NK-92 treated with Interleukin-12 subunit alpha and Interleukin-12 subunit beta, amount 100 ng/mL, for 24 hours (cell line): ENCODE measurements around the gene SHLD1.

Experiments used
- DNase-seq: peaks from one replicate; lab custom pipeline; 2025; lab: John Stamatoyannopoulos, UW

SHLD1 gene

DNA sequence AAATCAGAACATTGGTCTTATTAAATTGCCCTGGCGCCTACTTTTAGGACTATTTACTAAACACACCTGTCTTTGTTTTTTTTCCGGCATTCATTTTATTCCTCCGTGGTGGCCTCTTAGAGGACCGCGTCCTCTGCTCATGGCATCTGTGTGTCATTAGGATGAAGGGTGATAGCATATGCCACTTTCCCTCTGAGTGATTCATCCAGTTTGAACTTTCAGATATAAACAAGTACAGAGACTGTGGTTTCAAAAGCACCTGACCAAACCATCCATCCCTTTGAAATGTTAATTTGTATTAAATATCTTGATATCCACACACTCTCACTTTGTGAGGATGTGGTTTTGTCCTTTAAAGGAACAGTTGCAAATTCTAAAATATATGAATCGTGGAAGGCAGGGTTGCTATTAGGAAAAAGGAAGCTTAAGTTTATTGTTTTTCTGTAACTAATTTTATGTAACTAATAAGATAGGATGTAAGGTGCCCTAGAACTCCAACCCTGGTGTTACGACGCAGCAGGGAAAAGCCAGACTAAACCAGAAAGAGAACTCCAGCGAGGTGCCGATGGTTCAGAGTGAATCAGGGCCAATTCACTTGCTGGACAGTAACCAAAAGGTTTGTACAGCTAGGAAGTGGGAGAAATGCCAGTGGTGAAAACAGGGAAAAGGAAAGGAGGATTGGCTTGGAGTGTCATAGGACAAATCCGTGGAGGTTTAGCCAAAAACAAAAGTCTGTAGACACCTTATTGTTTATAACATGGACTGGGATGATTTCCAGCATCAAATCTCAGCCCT lies 98.7 kb downstream of the SHLD1 start:
- no peak for DNase-seq

DNA sequence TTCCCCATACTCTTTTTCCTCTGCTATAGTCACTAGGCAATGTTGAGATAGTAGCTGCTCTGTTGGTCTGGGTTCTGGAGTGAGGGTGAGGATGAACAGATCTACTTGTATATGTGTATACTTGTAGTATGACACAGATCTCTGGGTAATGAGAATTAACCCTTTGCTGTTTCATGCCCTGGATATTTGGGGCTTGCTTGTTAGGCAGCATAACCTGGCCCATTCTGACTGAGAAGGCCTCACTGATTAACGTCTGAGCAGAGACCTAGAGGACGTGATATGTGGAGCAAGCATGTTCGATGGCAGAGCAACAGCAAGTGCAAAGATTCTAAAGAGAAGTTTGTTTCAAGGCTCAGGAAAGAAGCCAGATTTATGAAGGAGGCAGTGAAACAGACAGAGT lies 105.7 kb downstream of the SHLD1 start:
- no peak for DNase-seq

DNA sequence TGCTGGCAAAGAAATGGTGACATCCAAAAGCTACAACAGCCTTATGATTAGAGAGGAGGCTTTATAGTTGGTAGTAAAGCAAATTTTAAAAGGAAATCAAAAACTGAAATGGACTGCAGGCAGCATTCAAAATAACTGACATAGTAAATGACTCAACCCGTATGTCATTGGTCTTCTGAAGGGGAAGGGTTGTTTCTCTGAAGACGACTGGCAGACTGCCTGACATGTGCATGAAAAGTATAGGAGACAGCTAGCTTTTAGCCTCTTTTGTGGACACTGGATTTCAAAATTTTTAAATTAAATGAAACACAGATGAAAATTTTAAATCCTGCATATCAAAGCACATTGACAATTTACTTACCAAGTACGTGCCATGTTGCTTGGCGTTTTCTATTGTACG lies 109.4 kb downstream of the SHLD1 start:
- DNase-seq: no peak

DNA sequence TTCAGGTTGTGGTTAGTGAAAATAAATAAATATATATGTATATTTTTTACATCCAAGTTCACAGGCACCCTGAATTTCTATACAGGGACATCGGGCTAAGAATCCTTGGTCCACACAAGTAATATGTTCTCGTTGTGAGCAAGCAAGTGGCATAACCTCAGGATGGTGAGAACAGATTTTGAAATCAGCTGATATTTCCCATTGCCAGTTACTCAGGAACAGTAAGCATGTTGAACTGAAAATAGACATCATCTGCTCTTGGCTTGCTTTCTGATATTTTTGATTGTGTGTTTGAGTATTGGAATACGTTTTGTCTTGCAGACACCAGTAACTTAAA lies 112.5 kb downstream of the SHLD1 start:
- DNase-seq: no peak

DNA sequence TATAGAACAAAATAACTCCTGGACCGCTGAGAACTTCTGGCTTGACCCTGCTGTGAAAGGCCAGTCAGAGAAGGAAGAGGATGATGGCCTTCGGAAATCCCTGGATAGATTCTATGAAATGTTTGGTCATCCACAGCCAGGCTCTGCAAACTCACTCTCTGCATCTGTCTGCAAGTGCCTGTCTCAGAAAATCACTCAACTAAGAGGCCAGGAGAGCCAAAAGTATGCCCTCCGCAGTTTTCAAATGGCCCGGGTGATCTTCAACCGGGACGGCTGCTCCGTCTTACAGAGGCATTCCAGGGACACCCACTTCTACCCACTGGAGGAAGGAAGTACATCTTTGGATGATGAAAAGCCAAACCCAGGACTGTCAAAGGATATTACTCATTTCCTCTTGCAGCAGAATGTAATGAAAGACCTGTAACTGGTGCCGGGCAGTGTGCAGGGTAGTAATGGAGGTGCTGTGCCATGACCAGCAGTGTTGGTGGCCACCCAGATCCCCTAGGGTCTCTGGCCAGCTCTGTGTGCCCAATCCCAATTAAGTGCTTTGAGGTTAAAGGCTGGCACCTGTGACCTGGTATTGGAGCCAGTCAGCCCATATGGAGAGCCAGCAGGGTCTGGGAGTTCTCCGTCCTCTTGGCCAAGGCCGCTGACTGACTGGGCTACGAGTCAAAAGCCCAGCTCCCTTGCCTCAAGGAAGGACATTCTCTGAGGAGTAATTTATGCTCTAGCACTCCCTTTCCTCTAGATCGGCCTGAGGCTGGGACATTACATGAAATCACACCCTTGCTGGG lies 113.0 kb downstream of the SHLD1 start:
- DNase-seq: peak; percentile 6

DNA sequence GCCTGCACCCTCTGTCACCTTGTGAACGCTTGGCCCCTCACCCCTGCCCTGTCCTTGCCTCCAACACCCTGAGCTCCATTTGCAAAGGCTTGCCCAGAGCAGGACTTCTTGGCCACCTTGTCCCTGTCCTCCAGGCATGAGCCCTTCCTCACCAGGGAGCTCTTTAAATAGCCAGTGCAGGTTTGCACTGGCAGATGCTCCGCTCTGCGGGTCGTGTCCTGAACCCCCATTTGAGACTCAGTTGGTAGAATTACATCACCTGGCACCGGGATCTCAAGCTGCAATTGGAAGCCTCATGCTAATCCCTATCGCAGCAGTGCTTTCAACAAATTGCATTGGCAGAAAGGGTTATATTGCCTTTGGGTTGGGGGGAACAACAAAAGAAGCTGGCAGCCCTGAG lies 114.2 kb downstream of the SHLD1 start:
- no peak for DNase-seq

DNA sequence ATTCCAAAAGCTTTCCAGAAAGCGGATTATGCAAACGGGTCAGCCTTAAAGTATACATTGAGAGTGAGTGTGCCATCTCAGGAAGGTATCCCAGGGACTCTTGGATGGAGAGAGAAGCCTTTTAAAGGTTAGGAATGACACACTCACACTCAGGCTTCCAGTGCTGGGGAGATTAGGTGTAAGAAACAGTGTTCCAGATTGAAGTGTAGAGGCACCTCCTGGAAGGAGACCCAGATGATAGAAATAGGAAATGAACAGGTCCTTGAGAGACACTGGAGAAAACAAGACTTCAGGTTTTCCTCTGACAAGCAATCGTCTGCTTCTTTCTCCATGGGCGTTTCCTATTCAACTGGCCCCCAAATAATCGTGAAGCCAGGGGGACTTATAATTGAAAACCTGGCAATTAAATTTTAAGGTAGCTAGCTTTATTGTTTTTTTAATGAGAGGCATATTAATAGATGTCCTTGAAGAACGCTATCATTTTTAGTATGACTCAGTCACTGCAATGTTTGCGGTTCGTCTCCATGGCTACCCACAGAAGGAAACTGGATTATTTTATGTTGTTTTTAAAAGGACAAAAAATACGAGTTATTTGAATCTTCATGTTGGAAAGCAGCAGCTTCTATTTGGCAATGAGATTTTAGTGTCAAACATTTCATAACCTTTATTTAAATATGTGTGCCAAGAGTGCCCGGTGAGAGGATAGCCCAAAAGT lies 114.8 kb downstream of the SHLD1 start:
- DNase-seq: no peak

DNA sequence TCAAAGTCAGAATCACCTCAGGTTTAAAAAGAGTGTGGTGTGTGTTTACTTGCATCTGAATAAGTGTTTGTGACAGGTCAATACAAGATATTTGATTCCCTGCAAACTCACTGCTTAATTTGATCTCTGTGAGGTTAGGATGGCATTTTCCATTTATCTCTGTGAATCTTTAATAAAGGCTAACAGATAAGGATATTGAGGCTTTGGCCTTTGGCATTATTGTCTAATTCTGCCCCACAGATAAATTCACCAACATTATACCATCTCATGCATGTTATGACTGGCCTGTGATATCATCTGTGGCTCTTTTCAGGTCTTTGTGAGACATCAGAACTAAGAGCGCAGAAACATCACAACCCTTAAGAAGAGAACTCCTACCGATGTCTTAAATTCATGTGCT lies 115.4 kb downstream of the SHLD1 start:
- no peak for DNase-seq

DNA sequence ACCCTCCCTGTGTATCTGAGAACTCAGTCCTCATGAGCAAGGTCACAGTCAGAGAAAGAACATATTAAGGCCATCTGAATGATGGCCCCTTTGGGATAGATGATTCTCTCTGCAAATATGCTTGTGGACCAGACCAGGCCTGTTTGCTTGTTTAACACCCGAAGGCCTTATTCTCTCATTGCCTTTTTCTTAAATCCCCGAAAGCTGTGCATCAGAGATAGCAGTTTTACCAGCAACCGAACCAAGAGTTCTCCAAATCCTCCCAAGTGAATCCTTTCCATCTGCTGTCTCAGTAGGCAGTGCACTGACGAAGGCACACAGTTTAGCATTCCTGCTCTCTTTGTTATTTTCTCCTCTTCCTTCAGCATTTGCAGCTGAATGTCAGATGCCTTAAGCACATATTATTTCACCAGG lies 120.4 kb downstream of the SHLD1 start:
- no peak for DNase-seq

DNA sequence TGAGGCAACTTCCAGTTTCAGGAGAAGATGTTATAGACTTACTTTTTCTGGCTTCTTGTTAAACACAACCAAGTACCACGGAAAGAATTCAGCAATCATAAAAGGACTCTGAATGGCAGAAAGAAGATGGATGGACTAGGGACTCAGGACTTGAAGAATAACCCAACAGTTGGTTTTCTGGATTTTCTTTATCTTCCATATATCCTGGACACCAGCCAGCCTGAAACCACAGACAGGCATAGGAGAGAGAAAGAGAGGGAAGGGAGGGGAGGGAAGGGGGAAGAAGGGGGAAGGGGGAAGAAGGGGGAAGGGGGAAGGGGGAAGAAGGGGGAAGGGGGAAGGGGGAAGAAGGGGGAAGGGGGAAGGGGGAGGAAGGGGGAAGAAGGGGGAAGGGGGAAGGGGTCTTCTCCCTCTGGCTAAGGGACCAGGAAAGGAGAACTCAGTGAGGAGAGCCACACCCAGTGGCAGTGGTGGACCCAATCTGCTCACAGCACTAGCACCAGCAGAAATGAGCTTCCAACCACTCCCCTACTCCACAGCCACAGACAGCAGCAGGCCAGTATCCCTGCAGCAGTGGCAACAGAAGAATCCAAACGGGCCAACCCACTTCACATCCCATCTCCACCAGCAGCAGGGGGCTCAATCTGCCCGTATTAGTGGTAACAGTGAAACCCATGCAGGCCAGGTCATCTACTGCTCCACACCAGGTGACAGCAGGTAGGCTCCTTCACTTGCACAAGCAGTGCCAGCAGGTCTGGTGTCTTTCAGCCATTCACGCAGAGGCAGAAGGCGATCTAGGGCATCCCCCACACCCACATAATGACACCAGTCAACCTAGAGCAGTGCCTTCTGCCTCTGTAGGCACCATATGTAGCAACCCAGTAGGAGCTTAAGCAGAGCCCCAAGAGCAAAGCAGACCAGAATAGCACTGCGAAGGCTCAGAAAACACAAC lies 121.5 kb downstream of the SHLD1 start:
- no peak for DNase-seq

DNA sequence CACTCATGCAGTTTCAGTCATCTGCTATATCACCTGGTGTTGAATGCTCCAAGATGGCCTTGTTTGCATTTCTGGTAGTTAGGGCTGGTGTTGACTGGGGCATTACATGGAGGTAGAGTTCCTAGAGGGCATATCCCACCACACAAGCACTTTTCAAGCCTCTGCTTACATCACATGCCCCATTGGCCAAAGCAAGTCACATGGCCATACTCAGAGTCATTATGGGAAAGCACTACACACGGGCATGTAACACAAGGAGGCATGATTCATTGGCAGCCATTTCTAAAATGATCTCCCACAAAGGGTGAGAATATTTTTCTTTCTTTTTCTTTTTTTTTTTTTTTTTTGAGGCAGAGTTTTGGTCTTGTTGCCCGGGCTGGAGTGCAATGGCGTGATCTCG lies 126.9 kb downstream of the SHLD1 start:
- no peak for DNase-seq

DNA sequence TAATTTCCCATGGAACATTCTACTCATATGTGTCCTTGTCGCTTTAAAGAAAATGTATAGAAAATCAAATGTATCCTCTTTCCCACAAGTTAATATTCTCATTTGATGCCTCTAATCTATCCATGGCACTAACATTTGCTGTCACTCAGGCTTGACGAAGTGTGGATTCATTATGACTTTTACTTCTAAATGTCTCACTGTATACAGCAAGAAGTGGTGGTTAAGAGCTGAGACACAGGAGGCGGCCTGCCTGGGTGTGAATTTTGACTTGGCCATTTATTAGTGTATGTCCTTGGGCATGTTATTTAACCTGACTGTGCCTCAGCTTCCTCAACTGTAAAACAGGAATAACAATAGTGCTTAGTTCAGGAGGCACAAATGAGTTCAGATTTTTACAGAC lies 130.1 kb downstream of the SHLD1 start:
- DNase-seq: no peak

DNA sequence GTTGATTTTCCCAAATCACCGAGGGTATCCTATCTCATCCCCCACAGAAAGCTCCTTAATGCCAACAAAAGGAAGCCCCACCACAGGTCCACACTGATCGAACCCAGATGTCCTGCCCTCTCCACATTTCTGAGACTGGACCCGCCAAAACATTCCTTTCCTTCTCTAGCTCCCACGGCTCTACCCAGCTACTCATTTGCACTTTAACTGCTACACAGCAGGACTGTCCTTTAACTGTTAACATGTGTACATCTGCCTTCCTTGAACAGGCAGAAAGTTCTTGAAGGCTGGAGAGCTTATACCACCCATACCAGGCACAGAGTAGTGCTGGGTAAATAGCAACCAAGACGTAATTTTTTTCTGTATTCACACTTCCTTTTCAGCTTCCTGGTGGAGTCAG lies 131.5 kb downstream of the SHLD1 start:
- no peak for DNase-seq

DNA sequence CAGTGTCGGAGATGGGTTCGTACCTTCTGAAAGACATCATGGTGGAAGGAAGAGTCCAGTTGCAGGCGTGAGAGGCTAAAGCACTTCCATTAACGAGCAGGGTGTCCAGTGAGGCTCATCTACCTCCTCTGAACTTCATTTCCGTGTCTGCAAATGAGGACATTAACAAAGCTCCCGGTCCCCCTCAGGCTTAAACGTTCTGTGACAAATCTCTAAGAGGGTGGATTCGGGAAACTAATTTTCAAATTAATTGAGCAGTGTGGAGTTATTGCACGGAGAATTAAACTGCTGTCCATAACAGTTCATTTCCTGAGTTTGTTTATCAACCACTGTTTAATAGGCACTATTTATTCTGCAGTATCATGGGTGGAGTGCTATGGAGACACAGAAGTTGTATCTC lies 132.0 kb downstream of the SHLD1 start:
- no peak for DNase-seq

DNA sequence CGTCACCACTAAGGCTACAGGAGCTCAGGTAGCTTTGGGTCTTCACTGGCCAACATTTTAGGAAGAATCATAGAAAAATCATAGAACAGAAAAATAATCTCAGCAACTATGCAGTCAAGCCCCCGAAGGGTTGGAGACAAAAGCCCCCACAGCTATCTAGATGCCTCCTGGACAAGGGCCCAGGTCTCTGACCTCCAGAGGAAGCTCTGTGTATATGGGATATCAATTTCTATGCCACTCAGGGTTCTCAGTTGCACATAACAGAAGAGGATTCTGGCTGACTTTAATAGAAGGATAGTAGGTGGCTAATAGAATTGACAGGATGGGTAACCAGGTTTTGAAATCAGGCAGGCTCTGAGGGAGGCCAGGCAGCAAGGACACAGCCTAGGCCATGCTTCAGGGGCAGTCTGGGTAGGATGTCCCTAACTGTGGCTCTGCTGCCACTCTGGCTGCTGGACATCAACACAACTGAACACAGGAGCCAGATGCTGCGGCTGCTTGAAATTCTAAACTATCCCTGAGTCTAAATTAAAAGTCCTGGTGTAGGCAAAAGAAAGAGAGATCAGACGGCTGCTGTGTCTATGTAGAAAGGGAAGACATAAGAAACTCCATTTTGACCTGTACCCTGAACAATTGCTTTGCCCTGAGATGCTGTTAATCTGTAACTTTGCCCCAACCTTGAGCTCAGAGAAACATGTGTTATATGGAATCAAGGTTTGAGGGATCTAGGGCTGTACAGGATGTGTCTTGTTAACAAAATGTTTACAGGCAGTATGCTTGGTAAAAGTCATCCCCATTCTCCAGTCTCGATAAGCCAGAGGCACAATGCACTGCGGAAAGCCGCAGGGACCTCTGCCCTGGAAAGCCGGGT lies 134.5 kb downstream of the SHLD1 start:
- no peak for DNase-seq

DNA sequence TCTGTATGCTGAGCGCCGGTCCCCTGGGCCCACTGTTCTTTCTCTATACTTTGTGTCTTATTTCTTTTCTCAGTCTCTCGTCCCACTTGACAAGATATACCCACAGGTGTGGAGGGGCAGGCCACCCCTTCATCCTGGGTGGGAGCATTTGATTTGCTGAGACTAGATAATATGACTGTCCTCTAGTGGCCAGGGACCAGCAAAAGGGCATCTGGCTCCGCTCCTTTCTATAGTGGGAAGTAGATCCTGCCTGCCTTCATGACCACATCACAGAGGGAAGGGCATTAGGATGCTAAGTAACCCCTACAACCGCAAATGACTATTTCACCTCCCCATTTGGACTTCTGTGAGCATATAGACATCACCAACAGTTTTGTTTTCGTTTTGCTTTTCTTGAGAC lies 135.7 kb downstream of the SHLD1 start:
- no peak for DNase-seq

DNA sequence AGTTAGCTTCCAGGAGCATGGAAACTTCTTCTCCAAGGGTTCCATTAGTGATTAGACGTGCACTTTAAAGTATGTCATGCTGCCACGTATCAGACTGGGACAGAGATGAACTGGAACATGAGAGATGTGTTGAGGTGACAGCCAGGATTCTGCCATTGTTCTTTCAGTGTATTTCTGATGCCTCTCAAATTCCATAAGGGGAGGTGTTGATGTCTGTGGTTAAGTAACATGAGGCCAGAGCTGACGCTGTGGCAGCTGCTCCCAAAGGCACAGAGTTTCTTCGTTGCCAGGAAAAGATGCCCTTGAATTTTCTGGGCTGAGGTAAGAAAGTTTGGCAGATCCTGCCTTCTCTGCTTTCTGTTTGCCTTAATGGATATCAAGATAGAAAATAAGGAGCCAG lies 136.6 kb downstream of the SHLD1 start:
- DNase-seq: no peak

DNA sequence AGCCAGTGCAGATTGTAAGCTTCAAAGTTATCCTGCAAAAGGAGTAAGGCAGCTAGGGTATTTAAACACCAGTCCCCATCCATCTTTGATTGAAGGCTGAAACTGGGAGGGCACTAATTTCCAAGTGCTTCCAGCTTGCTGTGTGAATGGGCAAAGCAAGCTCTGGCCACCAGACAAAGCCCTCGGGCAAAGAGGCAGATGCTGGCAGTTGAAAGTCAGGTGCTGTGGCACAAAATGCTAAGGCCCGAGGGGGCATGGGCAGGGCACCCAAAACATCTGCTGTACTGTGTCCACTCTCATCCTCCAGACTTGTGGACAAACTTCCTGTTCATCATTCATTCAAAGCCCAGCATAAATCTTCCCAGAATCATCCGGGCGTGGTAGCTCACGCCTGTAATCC lies 137.2 kb downstream of the SHLD1 start:
- DNase-seq: no peak

DNA sequence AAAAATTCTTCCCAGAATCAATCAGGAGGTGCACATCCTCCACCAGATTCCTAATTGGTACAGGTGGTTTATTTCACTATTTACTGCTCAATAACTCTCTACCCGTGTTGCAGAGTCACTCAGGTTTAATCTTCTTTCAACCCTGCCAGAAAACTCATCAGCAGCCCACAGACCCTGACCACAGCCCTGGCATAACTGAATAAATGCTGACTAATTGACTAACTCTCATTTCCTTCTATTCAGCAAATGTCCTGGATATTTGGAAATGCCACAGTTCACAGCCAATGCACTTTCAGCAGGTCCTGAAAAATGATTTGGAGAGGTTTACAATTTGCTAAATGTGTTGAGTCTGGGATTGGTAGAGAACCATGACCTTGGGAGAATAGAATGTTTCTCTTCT lies 137.8 kb downstream of the SHLD1 start:
- DNase-seq: no peak

DNA sequence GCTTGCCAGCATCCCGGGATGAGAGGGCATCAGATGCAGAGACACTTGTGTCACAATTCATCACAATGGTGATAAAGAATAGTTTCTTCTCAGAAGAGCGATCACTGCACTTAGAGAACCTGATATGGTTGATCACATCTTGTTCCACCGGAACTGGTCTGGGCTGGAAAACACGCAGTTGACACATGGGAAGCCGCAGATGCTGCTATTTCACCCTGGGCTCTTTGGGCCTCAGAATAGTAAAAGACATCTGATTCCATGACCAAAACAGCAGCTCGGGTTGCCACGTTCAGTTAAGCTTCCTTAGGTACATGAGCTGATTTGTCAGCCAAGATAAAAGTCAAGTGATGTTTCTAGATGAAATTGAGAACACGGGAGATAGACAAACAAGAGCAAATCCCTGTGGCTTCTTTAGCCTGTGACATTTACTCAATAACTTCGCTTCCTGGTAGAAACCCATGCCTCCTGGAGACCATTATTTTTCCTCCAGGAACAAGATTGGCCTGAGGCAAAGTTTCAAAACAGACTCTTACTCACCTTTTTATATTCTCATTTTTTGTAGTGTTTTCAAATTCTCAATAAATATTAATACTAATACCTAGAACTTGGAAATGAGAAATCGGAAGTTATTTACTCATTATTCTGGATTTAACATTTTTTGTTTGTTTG lies 140.7 kb downstream of the SHLD1 start:
- DNase-seq: no peak
